ENCODE results near the gene P2RY1.

Gene P2RY1

GRCh38 chr3:152817400-152817799, 17.5 kb upstream of the P2RY1 start:
- TF ChIP-seq CTCF (IDR thresholded peaks at IDR 0.05; ENCODE audit: low read depth, low read length) = no peak
- no peak for DNase-seq (ENCODE audit: extremely low read depth, low read depth)

DNA sequence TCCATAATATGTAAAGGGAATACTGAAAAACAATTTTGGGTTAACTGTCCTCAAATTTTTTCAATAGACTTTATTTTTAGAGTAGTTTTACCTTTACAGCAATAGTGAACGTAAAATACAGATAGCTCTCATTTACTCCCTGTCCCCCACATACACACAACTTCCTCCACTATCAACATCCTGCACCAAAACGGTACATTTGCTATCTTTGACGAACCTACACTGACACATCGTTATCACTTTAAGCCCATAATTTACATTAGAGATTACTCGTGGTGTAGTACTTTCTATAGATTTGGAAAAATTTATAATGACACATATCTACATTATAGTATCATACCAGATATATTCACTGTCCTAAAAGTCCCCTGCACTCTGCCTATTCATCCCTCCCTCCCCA, 16.9 kb upstream of the P2RY1 start:
- no peak for DNase-seq (ENCODE audit: extremely low read depth, low read depth)
- no peak for TF ChIP-seq CTCF (IDR thresholded peaks at IDR 0.05; ENCODE audit: low read depth, low read length)

DNA sequence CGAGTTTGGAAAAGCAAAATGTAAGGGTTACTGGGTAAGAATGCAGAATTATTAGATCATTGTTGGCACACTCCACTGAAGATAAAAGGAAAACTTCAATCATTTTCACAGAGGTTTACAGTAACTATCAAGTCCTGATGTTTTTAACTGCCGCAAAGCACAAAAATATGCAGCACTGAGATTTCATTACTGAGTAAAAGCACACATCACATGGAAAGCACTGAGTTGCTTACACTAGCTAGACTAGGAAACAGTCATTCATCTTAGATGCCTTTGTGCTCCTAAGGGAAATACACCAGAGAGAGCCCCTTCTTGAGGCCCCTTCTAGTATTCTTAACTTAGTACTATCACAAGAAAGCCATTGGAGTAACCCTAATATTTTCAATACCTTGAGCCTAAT, 11.8 kb upstream of the P2RY1 start:
- no peak for TF ChIP-seq CTCF (IDR thresholded peaks at IDR 0.05; ENCODE audit: low read depth, low read length)
- no peak for DNase-seq (ENCODE audit: extremely low read depth, low read depth)

GRCh38 chr3:152823781-152824180, 11.2 kb upstream of the P2RY1 start:
- DNase-seq (ENCODE audit: extremely low read depth, low read depth) = no peak
- TF ChIP-seq CTCF (IDR thresholded peaks at IDR 0.05; ENCODE audit: low read depth, low read length) = no peak

GRCh38 chr3:152825566-152825965, 9.4 kb upstream of the P2RY1 start:
- no peak for DNase-seq (ENCODE audit: extremely low read depth, low read depth)
- TF ChIP-seq CTCF (IDR thresholded peaks at IDR 0.05; ENCODE audit: low read depth, low read length) = no peak

- TF ChIP-seq CTCF (IDR thresholded peaks at IDR 0.05; ENCODE audit: low read depth, low read length) = no peak
- no peak for DNase-seq (ENCODE audit: extremely low read depth, low read depth)
Measured at GRCh38 chr3:152826476-152826875, 8.5 kb upstream of the P2RY1 start.

- no peak for TF ChIP-seq CTCF (IDR thresholded peaks at IDR 0.05; ENCODE audit: low read depth, low read length)
- no peak for DNase-seq (ENCODE audit: extremely low read depth, low read depth)
Measured at GRCh38 chr3:152827313-152827712, 7.6 kb upstream of the P2RY1 start.
